Measurements from ENCODE around the gene MORN1.
A peak's percentile ranks its signal among the peaks of the same experiment; 100 is the strongest.

Gene MORN1

GRCh38 chr1:2314803-2315673 is 76.3 kb downstream of the MORN1 start:
- Histone ChIP-seq H3K36me3 (replicated peaks) (peaks cover 4% of the 10 kb centered on the region), H3K4me3 (ENCODE audit: low read depth, low read length) (peak overlapping the region; percentile 38), H3K27me3 (replicated peaks) (no peaks in the 10 kb centered on the region), H3K27ac (peak overlapping the region; percentile 49)
- in situ Hi-C loops (cut with HindIII; ENCODE audit: low pct_ligation_motif_present, low sequenced_read_pairs) = loop anchor here (25.0 kb wide), 1 partner anchor 103 kb away; no protein-coding TSS in a partner anchor
- no peak for DNase-seq
- TF ChIP-seq CTCF (IDR thresholded peaks at IDR 0.05; ENCODE audit: low read depth, low read length, missing control alignments) = peak; percentile 71

GRCh38 chr1:2314273-2314802 is 77.0 kb downstream of the MORN1 start:
- Histone ChIP-seq H3K27me3 (replicated peaks) (no peaks in the 10 kb centered on the region), H3K27ac (peak overlapping the region; percentile 49), H3K4me3 (ENCODE audit: low read depth, low read length) (peak overlapping the region; percentile 38), H3K36me3 (replicated peaks) (peaks cover 4% of the 10 kb centered on the region)
- no peak for DNase-seq
- in situ Hi-C loops (cut with HindIII; ENCODE audit: low pct_ligation_motif_present, low sequenced_read_pairs) = loop anchor here (25.0 kb wide), 1 partner anchor 102 kb away; no protein-coding TSS in a partner anchor
- no peak for TF ChIP-seq CTCF (IDR thresholded peaks at IDR 0.05; ENCODE audit: low read depth, low read length, missing control alignments)

- DNase-seq = no peak
- in situ Hi-C loops (cut with HindIII; ENCODE audit: low pct_ligation_motif_present, low sequenced_read_pairs) = loop anchor here (25.0 kb wide), 1 partner anchor 101 kb away; no protein-coding TSS in a partner anchor
- Histone ChIP-seq H3K27ac (no peak overlapping the region), H3K4me3 (ENCODE audit: low read depth, low read length) (peak overlapping the region; percentile 38), H3K36me3 (replicated peaks) (peaks cover 7% of the 10 kb centered on the region), H3K27me3 (replicated peaks) (no peaks in the 10 kb centered on the region)
- no peak for TF ChIP-seq CTCF (IDR thresholded peaks at IDR 0.05; ENCODE audit: low read depth, low read length, missing control alignments)
Observed at GRCh38 chr1:2313651-2314261, 77.6 kb downstream of the MORN1 start.

GRCh38 chr1:2312515-2313301 is 78.6 kb downstream of the MORN1 start:
- Histone ChIP-seq H3K4me3 (ENCODE audit: low read depth, low read length) (no peak overlapping the region), H3K27me3 (replicated peaks) (no peaks in the 10 kb centered on the region), H3K36me3 (replicated peaks) (peaks cover 16% of the 10 kb centered on the region), H3K27ac (no peak overlapping the region)
- no peak for TF ChIP-seq CTCF (IDR thresholded peaks at IDR 0.05; ENCODE audit: low read depth, low read length, missing control alignments)
- in situ Hi-C loops (cut with HindIII; ENCODE audit: low pct_ligation_motif_present, low sequenced_read_pairs) = loop anchor here (25.0 kb wide), 1 partner anchor 100 kb away; no protein-coding TSS in a partner anchor
- no peak for DNase-seq

- in situ Hi-C loops (cut with HindIII; ENCODE audit: low pct_ligation_motif_present, low sequenced_read_pairs) = loop anchor here (25.0 kb wide), 1 partner anchor 100 kb away; no protein-coding TSS in a partner anchor
- TF ChIP-seq CTCF (IDR thresholded peaks at IDR 0.05; ENCODE audit: low read depth, low read length, missing control alignments) = no peak
- Histone ChIP-seq H3K27me3 (replicated peaks) (no peaks in the 10 kb centered on the region), H3K4me3 (ENCODE audit: low read depth, low read length) (no peak overlapping the region), H3K36me3 (replicated peaks) (peaks cover 22% of the 10 kb centered on the region), H3K27ac (no peak overlapping the region)
- DNase-seq = no peak
Observed at GRCh38 chr1:2312160-2312514, 79.2 kb downstream of the MORN1 start.
